ENCODE results near the gene PTPN5.

- TF ChIP-seq CTCF (IDR thresholded peaks at IDR 0.05) (no peak), ZFX (IDR thresholded peaks at IDR 0.05; ENCODE audit: borderline replicate concordance) (no peak)
Measured at GRCh38 chr11:18780329-18780728, 11.3 kb downstream of the PTPN5 start.
